ENCODE results near the gene GANC.

GANC gene

DNA sequence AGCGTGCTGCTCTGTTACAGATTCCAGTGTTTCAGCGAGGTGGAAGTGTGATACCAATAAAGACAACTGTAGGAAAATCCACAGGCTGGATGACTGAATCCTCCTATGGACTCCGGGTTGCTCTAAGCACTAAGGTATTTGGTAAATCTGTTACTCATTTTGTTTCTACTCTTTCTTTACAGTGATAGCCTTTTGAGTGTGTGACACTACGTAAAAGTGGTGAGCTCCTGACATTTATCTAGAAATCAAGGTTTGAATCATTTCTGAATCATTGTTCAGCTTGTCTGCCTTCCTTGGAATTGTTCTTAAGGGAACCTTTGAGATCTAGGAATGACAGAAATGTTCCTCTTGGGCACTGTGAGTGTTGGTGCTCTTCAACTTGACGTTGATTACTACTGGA lies 75.1 kb downstream of the GANC start:
- DNase-seq = no peak

DNA sequence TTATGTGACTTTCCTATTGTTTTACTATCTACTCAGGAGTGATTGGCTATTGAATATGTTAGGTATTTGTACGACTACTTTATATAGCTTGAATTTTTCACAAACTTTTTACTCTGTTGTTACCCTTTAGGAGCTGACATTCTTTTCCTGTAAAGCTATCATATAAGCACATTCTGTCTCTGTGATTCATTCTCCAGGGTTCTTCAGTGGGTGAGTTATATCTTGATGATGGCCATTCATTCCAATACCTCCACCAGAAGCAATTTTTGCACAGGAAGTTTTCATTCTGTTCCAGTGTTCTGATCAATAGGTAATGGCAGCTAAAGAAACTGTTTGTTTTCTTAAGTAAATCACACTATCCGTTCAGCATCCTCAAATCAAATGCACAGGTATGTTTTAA lies 76.2 kb downstream of the GANC start:
- DNase-seq = no peak

DNA sequence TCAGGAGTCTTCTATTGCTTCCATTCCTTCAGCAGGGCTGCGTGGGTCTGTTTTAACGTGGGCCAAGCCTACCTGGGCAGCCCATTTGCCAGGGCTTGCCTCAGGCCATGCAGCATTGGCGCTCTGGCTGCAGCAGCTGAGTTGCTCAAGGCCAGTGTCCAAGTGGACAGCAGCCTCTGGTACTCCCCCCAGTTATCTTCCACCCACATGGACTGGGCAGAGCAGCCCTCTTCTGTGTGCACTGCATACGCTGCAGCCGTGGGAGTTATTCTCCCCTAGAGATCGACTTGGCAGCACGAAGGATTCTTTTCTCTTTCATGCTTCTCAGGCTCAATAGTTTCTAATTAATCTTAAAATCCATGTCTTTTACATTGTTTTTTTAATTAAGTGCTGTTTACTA lies 79.4 kb downstream of the GANC start:
- no peak for DNase-seq

DNA sequence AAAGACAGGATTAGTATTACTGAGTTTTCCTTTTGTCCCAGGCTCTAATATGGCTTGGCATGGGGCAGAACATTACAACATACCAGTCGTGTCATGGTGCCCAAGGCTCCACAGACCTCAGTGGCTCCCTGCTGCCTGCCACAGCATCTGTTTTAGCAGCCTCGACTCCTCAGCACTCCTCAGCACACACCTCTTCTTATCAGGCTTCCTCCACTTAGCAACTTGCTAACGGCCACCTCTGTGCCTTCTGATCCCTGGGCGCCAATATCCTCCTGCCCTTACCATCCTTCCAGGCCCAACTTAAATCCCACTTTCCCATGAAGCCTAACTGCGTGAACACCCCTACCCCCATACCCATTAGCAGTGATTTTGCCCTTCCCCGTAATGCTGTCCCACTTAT lies 80.1 kb downstream of the GANC start:
- no peak for DNase-seq

DNA sequence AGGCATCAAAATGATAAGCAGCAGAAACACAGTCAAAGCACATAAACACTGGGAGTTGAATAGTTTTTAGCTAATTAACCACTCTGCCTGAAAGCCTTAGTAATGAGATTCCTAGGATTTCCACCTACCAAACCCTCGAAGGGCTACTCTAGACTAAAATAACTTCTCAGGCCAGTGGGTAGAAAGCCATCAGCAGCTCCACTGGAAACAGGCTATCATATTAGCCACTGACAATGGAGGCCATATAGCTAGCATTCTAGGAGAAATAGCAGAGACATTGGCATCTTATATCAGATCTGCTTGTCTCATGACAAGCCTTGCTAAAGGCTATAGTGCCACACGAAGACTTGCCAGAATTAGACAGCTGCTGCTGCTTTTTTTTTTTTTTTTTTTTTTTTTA lies 81.8 kb downstream of the GANC start:
- no peak for DNase-seq

DNA sequence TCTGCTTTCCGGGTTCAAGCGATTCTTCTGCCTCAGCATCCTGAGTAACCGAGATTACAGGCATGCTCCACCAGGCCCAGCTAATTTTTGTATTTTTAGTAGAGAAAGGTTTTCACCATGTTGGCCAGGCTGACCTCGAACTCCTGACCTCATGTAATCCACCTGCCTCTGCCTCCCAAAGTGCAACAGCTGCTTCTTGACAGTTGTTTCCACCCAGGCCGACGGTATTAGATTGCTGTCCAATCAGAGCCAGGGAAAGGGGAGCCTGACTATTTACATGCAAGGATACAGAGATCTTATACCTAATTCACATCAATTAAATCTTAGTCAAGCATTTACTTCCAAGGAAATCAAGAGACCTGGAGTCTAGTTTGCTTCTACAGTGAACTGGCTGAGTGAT lies 82.3 kb downstream of the GANC start:
- no peak for DNase-seq

DNA sequence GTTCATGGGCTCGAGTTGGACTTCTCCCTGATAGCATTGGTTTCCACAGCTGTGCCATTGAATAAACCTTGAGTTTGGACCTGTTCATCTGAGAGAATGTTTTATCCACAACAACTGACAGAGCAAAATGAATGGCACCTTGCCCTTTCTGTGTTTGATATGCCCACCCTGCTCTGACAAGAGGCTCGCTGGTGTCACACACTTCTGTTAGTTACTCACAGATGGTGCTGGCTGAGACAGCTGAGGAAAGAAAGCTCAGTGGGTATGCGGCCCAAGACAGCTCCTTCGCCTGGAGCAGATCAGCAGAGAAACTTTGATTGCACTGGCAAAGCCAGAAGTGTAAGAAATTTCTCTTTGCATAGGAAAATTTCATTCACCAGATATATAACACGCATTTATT lies 83.8 kb downstream of the GANC start:
- DNase-seq = no peak

DNA sequence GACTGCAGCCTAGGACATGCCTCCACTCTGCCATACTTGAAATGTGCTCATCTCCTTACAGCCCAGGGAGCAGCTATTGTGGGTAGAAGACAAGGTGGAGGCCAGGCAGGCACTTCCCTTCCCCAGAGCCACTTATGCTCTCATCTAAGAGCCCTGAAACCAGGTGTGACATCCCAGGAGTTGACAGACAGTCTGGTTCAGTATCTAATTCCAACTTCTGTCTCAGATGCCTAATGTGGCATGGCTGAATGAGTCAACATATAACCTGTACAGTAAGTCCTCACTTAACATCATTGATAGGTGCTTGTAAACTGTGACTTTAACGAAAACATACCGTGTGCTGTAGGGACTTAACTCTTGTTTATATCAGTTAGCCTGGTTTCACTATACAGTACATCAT lies 85.1 kb downstream of the GANC start:
- no peak for DNase-seq

DNA sequence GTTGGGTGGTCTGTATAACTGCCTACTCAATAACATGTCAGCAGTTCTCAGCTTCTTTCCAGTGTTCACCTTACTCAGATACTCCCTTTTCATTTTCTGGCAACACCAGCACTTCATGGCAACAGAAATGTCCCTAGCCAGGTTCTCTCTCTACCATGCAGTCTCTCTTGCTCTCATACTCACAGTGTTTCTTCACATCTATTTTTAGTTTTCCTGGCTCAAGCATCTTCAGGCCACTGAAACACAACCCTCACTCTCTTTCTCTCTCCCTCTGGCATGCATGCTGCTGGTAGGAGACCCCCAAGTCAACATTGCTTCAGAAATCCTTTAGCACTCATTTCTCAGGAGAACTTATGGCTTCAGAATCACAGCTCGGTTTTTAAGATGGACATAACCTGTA lies 86.2 kb downstream of the GANC start, which contains the start of gene CAPN3:
Gene CAPN3 (plus strand): TSS at position 253 of the 400 bp plus-strand sequence. CDS start 305 bp downstream, outside the sequence.
- no peak for DNase-seq

DNA sequence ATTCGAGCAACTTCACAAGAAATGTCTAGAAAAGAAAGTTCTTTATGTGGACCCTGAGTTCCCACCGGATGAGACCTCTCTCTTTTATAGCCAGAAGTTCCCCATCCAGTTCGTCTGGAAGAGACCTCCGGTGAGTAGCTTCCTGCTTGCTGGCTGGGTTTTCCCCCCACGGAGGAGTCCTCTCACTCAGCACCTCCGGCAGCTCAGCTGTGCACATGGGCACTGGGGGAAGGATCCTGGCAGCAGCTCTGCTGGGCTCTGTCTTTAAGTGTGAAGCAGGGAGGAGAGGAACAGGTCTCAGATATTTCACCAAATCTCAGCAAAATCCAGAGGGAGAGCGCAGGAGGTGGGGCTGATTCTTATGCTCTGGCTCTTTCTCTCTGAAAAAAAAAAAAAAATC lies 87.0 kb downstream of the GANC start:
- DNase-seq = no peak

DNA sequence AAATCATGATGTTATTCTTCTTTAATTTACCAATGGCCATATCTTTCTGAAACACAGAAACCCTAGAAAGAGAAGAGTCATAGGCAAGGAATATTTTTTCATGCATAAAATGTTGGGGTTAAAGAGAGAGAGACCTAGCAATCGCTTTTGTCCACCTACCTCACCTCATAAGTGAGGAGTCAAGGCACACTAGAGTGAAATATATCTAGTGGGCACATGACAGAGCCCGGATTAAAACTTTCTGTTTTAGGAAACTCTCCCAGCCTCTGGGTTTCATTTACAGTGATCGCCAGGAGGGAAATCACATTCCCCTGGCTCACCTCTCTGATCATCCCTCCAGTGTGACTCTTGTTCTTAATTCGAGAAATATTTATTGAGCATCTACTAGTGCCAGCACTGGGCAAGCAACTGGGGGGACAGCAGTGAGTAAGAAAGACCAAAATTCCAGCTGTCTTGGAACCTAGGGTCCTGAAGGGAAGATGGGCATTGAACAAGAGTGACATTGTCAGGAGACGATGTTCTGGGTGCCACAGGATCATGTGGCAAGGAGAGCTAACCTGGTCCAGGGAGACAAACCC lies 87.6 kb downstream of the GANC start:
- no peak for DNase-seq

DNA sequence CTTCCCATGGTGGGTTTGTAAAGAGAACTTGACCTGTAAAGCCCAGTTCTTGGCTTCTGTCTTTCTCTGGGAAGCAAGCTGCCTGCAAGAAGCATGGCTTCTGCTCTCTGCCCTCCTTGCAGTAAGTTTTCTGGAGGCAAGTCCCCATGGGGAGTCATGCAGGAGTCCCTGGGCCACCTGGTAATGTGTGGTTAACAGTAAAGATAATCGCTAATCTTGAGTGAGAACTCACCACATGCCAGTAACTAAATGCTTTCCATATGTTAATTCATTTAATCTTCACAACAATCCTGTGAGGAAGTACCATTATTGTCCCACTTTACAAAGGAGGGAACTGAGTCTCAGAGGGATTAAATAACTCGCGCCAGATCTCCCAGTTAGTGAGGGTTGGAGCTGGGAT lies 90.5 kb downstream of the GANC start:
- no peak for DNase-seq

DNA sequence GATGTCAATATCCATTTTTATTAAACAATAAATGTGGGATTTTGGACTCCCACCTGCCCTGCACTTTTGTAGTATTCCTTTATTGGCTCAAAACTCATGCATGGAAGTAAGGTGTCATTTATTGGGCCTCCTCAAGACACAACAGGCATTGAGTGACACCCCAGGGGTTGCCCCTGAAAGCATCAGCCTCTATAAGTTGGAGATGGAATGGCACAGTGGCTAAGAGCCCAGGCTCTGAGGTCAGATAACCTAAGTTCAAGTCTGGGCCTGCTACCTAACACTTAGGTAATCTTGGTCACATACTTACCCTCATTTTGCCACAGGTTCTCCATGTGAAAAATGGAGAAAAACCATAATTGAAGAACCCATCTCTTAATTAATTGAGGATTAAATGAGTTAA lies 90.9 kb downstream of the GANC start:
- no peak for DNase-seq

DNA sequence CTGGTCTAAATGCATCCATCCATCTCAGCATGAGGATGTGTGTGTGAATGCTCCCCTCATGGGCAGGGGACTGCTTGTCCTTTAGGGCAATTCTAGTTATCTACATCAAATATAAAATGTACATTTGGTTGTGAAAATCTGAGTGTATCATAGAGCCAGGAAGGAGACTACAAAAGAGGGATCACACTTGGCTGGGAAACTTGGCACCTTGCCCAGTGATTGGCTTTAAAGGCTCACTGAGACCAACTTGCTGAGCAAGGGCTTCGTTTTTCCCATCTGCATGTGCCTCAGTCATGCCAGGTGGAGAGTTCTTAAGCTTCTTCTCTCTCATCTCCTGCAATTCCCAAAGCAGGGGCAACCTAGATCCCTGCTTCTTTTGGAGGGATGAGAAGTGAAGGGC lies 91.5 kb downstream of the GANC start:
- DNase-seq = peak in 1 of 2 donors; percentile 6

DNA sequence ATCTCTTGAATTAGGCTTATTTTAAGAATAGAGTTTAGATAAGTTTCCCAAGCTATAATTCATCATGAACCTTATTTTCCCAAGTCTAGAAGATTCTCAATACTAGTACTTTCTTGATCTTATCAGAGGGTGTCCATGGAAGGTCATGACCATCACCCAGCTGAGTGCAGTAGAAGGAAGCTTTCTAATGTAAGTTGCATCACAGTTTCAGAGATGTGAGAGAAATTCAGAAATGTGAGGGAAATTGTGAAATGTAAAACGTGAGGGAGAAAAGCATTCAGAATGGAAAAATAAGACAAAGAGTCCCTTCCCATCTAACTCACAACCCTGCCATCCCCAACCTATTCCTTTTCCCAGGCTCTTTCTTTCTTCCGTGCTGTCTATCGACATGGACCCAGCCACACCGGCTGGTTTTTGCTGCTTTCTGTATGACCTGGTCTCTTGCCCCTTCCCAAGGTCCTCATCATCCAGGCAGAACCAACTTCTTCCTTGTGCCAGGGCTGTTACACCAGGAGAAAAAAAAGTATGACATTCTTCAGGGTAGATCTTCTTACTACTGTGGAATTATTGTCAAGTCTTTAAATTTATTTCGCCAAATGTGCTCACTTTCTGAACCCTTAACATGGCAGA lies 93.0 kb downstream of the GANC start:
- no peak for DNase-seq

DNA sequence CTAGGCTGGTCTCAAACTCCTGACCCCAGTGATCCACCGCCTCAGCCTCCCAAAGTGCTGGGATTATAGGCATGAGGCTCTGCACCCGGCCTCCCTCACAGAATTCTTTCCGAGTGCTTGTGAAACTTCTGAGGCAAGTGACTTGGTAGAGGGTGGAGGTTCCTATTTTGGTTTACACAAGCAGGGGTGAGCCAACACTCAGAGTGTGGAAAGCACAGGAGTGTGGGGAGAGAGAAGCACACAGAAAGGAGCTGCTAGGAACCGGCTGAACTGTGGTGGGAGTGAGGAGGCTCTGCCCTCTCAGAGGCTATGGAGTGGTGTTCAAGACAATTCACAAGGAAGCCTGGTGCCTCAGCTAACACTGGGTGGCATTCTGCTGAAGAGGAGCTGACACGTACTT lies 94.0 kb downstream of the GANC start:
- no peak for DNase-seq

DNA sequence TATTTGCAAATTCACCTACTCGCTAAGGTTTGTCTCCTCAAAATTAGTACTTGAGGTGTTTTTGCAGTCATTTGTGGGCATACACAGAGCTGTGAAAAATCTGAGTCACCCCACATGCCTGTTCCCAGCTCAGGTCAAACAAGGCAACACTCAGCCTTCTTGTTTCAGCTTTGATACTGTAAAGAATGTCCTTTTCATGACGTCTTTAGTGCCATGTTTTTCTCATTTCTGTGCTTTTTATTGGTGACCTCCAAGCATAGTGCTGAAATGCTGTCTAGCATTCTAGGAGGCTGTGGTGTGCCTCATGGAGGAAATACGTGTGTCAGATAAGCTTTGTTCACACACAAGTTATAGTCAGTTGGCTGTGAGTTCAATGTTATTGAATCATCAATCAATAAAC lies 95.1 kb downstream of the GANC start:
- DNase-seq = no peak

DNA sequence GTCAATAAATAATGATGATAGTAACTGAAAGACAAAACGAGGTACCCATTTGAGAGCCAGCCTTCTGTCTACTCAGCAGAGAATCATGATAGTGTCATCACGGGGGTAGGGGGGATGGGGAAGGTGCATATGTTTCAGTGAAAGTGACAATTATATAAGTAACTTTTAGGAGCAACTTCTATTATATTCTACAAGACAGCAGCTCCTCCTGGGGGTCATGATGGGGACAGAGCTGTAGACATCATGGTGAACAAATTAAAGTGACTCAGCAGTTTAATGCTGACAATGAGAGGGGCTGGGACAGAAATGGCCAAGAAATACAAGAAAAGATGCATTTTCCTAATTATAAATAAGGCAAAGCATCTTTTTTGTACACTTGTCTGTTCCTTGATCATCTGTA lies 98.1 kb downstream of the GANC start:
- DNase-seq = no peak

DNA sequence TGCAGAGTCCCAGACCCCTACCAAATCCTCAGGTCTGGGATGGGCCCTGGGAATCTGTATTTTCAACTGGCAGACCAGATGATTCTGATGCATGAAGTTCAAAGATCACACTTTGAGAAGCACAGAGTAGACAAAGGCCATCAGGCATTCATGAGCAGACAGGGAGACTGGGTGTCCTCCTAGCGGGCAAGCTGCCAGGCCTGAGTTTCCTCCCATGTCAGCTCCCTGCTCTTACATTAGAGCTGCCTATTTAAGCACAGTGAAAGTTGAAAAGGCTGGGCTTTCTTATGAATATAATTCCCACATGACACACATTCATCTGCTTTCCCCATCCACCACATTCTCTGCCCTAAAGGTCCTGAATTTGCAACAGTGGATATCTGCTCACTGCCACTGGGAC lies 100.3 kb downstream of the GANC start:
- no peak for DNase-seq

DNA sequence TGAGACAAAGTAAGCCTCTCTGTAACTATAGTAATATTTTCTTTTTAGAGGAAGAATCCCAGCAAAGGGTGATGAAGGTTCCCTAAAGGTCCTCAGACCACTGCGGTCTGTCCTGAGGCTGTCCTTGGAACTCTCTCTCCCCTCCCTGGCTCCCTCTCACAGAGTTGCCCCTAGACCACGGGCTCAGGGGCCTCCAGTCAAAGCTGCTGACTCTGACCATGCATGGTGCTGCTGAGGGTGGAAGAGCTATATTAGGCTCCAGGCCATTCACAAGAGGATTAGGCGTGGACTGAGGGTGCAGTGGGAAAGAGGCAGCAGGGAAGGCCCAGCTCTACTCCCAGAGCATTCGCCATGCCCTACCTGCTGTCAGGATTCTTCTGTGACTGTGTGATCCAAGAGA lies 100.9 kb downstream of the GANC start:
- no peak for DNase-seq

DNA sequence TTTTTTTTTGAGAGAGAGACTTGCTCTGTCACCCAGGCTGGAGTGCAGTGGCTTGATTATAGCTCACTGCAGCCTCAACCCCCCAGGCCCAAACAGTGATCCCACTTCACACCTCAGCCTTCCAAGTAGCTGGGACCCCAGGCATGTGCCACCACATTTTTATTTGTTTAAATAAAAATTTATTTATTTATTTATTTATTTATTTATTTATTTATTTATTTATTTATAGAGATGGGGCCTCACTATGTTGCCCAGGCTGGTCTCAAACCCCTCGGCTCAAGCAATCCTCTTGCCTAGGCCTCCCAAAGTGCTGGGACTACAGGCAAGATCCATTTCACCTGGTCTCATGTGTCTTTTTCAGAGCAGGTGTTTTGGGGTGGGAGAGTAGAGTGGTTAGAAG lies 101.8 kb downstream of the GANC start:
- no peak for DNase-seq

DNA sequence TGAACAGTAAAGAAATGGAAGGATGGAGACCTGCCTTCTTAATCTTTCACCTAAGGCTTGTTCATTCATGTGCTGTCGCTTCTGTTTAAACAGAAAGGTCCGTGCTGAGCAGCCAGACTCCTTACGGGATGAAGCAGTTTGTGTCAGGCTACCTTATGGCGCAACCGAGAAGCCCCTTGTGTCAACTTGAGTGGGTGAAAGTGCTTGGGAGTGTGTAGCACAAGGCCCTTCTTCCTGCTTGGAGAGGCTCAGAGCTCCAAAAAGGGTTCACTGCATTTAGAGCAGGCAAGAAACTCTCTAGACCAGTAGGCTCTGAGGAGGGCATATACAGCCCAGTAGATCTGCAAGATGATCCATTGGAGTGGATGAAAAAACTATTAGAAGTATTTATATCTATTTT lies 102.3 kb downstream of the GANC start:
- DNase-seq = no peak

DNA sequence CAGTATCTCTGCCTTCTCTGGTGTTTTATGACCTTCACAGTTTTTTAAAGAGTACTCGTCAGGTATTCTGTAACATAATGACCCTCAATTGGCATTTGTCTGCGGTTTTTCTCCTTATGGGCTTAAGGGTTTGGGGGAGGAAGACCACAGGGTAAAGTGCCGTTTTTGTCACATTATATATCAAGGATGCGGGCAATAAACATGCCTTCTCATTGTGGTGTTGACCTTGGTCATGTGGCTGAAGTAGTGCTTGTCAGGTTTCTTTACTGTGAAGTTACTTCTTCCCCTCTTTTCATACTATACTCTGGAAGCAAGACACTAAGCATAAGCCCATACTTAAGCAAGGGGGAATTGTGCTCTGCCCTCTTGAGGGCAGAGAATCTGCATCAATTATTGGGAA lies 102.9 kb downstream of the GANC start:
- no peak for DNase-seq

DNA sequence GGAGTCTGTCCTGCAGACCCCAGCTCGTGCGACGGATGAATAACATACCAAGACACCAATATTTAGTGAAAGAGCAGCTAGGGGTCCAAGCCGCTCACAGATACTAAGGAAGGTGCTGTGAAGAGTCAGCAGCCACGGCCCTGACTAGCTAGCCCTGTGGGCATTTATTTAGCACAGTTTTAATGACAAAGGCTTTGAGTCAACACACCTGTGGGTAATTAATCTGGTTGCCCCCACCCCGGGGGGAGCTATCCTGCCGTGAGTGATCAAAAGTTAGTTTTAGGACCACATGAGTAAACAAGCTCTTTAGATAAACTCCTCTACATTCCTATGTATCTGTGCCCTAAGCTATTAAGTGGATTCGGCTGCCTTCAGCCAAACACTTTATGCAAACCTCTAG lies 105.0 kb downstream of the GANC start:
- DNase-seq = no peak

DNA sequence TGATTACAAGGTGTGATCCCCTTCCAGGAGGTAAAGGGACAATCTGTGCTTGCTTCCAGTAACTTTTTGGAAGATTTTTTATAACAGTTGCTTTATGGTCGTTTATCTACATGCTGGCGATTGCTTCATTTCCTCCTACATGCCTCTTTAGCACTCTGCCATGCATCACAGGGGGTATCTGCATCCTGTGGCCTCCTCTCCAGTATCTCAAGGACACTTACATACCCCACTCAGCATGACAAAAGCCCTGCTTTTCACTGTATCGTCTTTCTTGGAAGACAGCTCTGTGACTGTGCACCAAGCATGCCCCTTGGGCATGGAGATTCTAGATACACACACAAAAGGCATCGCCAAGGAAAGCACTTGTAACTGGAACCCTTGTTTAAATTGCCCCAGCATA lies 111.6 kb downstream of the GANC start:
- DNase-seq = no peak
